Epithelial cell of prostate (primary cell): ENCODE measurements around the gene DHPS.
"Not testable (repeated sequence)": the region's sequence is repeated elsewhere in the genome, so short reads cannot be mapped to it uniquely, and the experiment has no call there.

ENCODE experiments used
- DNase-seq: peaks from one replicate; pipeline ENCODE4 v3.0.0-alpha.2; 2011; ENCODE audit warnings: low read depth, low spot score
- H3K27ac ChIP-seq: fragments of 450-650 bp; 2 replicates; pipeline ENCODE4 v1.5.1; 2017; ENCODE audit warnings: mild to moderate bottlenecking

DHPS gene

DNA sequence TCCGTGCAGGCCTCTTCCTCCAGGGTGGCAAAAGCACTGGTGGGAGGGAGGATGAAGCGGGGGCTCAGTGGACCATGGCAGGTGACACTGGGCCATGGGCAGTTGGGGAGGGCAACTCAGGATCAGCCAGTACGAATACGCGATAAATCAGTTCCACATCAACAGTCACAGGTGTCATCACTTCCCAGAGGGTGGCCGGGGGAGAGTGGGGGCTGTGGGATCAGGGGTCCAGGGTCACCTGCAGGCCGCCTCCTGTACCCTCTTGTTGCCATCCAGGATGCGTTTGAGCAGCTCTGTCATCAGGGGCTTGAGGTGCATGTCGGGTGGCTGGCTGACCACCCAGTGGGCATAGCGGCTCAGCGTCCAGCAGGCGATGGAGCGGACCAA, 24.6 kb upstream of the DHPS start:
- DNase-seq = no peak
- H3K27ac ChIP-seq = no peak overlapping the region

DNA sequence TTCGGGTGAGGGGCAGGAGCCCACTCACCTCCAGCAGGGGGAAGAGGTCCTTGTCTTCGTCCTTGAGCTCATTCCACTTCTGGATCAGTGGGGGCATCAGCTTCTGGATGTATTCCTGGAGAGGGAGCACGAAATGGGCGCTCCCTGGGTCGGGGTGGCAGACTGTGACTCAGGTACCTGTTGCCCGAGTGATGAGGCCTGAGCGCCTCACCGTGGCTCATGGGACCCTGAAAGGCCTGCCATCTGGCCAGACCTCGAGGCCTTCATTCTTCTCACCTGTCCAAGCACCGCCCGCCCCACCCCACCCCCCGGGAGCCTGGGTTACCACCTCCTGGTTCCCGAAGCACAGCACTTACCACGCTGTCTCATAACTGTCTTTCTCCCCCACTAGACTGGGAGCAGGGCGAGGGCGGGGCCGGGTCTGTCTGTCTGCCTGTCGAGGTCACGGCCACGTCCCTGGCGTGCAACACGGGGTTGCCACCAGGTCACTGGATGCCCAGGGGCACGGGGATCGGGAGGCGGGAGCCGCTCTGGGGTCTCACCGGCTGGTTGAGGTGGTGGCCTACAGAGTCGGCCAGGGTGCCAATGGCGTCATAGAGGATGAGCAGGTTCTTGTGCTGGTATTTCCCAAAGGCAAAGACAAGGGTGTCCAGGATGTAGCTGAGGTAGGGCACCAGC, 24.1 kb upstream of the DHPS start:
- DNase-seq = no peak
- H3K27ac ChIP-seq = no peak overlapping the region

DNA sequence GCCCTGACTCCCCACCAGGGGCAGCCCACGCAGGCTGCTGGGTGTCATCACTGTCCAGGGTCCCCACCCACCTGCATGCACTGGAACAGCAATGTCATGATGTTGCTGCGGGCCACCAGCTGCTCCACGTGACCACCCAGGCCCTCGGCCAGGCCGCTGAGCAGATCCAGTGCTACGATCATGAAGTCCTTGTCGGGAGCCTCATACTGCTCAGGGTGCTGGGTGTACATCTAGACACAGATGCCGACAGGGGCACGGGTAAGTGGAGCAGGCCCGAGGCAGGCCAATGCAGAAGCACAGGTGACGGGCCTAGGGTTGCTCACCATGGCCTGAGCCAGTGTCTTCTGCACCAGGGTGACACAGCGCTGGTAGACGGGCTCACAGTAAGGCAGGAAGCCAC, 23.5 kb upstream of the DHPS start:
- H3K27ac ChIP-seq = no peak overlapping the region
- no peak for DNase-seq

DNA sequence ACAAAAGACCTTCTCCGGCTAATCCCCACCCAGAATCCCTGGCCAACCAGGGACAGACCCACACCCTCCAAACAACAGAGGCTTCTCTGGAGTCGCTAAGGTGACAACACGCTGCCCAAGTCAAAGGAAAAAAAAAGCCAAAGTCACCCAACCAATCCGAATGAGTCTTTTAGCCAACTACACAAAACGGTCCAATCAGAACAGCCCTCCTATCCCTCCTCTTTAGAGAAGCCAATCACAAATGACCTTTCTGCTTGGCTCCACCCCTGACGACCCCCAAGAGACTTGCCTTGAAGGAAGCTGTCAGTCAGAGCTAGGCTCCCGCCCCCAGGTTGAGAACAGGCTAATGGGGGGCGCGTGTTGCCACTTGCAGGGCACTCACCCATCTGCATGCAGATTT, 21.4 kb upstream of the DHPS start:
- no peak for DNase-seq
- no peak overlapping the region for H3K27ac ChIP-seq

DNA sequence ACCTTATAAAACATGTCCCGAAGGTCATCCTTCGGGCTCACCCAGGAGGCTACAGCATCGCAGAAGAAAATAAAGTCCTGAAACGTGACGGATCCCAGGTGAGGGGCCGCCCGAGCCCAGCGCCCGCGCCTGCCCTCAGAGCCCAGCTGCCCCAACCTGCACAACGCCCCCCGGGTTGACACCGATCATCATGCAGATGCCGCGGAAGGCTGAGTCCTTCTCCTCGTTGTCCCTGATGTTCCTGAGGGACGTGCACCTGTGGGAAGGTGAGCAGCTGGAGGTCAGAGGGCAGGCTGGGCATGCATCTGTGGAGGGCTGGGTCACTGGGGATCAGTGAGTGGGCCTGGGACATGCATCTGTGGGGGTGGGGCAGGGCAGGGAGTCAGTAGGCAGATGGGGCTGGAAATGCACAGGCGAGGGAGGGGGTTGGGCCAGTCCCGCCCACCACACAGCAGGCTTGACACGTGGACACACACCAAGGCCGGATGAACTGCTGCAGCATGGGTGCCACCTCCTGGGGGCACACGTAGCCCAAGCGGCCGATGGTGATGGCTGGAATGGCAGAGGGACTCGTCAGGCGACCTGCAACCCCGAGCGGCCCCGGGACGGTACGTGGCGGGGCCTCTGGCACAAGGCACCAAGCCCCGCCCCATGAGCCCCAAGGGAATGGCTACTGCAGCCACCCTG, 20.1 kb upstream of the DHPS start:
- no peak for DNase-seq
- H3K27ac ChIP-seq = no peak overlapping the region

DNA sequence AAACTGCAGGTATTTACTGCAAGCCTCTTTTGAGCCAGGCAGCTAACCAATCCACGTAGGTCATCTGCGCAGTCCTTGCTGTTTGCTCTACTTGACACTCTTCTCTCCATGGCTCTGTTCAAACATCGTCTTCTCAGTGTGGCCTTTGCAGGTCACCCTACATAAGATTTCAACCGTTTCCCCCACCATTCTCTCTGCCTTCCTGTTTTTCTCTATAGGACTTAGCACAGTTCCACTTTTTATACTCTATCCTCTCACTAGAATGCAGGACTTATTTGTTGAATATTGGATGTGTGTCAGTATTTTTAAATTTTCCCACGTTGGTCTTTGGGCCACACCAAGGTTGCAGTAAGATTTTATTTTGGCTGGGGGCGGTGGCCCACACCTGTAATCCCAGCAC, 16.5 kb upstream of the DHPS start:
- DNase-seq = no peak
- H3K27ac ChIP-seq = no peak overlapping the region

DNA sequence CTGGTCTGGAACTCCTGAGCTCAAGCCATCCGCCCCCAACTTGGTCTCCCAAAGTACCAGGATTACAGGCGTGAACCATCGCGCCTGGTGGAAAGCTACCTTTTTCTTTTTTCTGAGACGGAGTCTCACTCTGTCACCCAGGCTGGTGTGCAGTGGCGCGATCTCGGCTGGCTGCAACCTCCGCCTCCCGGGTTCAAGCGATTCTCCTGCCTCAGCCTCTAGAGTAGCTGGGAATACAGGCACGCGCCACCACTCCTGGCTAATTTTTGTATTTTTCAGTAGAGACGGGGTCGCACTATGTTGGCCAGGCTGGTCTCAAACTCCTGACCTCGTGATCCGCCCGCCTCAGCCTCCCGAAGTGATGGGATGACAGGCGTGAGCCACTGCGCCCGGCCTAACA, 15.7 kb upstream of the DHPS start:
- not testable (repeated sequence) for DNase-seq, H3K27ac ChIP-seq

DNA sequence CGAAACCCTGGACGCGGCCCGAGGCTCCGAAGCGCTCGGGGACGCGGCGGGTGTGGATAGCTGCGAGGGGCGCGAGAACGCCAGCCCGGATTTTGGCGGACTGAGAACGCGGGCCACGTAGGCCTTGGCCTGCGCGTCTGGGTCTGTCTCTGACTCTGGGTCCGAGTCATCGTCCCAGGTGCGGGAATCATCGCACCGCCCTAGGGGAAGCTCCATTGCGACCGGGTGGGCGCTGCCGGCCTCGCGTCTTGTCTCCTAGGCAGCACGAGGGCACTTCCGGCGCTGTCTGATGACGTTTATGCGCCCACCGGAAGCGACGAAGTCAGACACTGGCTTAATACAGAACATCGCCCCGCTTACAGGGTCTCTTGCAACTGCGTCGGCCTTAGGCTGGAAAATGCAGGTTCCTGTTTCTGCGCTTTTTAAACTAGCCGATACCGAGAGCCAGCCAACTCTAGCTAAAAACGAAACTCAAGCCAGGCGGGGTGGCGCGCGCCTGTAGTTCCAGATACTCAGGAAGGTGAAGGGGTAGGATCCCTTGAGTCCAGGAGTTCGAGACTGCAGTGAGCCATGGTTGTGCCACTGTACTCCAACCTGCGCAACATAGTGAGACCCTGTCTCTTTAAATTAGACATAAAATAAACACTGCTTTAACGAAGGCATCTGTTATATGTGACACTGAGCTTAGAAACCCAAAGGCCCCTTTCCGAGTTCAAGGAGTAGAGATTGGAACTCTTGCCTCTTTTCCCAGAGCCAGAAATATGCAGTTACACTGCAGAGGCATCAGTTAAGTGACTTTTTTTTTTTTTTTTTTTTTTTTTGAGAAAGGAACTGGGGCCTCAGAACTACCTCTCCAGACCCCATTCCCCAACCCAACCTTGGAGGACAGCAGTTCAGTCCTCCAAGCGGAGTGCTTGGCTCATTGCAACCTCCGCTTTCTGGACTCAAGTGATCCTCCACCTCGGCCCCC, 15.0 kb upstream of the DHPS start, which contains the start of gene FBXW9:
Gene FBXW9 (minus strand): TSS at position 266 of the 970 bp plus-strand sequence. CDS start 50 bp downstream, at position 216.
- DNase-seq = peak; percentile 69
- peak within 1 kb of the TSS; percentile 46 for H3K27ac ChIP-seq

DNA sequence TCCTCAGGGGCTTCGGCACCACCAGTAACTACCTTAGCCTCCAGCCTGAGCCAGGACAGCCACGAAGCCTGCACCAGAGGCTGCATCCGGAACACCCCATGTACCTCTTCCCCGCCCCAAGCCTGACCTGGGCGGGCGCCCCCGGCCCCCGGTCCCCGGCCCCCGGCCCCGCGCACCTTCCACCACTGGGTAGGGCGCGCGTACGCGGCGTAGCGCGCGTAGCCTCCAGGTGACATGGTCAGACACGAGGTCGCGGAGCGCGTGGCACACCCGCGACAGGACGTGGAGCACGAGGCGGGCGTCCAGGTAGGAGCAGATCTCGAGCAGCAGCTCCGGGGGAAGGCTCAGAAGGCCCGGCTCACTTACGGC, 14.3 kb upstream of the DHPS start:
- DNase-seq = no peak
- H3K27ac ChIP-seq = no peak overlapping the region

DNA sequence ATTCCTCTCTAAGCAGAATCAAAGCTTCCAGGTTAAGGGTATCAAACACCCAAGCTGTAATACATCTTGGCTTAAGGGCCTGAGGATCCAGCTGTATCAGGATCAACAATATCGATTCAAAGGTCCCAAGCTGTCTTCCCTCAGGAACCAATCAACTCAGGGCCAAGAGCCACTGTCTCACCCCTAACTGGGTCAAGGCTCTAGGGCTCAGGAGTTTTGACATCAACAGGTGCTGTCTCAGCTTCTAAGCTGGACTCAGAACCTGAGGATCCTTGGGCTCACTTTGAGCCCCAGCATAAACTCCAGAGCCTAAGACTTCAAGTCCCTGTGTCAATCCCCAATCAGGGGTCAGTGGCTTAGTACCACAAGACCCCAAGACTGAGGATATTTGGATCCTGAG, 13.8 kb upstream of the DHPS start:
- DNase-seq = no peak
- H3K27ac ChIP-seq = no peak overlapping the region

DNA sequence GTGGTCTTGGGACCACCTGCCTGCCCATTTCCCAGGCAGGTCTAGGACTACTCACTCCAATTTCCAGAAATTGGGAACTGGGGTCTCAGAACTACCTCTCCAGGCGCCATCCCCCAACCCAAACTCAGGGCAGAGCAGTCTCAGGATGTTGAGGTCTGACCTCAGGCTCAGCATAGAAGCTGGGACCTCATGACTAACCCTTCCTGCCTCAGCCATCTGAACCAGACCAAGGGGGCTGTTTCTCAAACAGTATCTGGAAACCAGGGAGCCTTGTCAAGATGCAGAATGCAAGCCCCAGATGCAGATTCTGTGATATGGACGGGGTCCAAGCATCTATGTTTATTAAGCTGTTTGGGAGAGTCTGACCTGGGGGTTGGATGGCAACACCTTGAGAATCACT, 13.4 kb upstream of the DHPS start:
- H3K27ac ChIP-seq = no peak overlapping the region
- DNase-seq = no peak

DNA sequence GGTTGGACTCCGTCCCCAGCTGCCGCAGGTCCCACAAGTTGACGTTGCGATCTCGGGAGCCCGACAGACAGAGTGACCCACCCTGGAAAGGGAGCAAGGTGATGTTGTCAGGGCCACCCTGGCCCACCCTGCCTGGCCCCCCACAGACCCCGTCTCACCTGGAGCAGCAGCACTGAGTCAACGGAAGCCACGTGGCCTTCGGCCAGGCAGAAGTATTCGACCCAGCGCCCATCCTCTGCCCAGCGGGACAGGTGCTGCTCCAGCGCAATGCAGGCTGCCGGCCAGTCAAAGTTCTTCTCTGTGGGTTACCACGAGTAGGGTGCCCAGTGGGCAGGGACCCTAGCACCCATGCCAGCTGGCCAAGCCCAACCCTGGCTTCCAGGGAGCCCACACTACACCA, 13.0 kb upstream of the DHPS start:
- H3K27ac ChIP-seq = no peak overlapping the region
- no peak for DNase-seq

DNA sequence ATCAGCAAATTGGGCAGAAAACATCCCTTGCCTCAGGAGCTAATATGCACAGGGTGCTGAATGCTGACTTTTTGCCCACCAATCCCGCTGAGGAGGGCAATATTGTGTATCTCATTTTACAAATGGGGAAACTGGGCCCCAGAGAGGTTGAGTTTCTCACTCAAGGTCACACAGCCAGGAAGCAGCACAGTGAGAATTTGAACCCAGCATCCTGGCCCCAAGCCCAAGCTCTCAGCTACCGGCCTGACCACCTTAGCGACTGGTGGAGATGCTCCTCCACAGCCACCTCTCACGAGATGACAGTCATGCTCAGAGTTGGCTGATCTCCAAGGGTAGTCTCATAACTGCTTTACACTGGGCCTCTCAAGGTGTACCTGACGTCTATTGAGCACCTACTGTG, 11.3 kb upstream of the DHPS start:
- H3K27ac ChIP-seq = no peak overlapping the region
- DNase-seq = no peak

DNA sequence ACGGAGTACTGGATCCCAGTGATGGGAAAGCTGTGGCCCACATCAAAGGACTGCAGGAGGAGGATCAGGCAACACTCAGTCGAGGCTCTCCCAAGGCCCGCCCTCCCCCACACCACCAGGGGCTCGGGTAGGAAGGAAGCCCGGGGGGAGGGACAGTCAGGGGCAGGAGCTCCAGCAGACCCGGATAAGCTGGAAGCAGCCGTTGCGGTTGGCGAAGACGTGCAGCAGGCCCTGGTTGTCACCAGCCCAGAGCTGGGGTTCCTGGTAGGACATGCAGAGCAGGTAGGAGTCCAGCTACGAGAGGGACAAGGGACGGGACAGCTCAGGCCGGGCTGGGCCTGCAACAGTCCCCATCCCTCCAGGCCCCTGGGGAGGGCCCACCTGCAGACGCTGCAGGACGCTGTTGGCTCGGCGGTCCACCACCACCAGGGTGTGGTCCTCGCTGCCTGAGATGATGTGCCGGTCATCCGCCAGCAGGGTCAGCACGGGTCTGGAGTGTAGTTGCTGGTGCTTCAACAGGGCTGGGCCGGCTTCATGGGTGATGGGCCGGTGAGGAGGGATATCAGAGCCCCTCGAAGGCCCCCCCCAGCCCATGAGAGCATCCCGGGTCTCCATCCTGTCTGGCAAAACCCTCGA, 8.0 kb upstream of the DHPS start:
- DNase-seq = no peak
- no peak overlapping the region for H3K27ac ChIP-seq

DNA sequence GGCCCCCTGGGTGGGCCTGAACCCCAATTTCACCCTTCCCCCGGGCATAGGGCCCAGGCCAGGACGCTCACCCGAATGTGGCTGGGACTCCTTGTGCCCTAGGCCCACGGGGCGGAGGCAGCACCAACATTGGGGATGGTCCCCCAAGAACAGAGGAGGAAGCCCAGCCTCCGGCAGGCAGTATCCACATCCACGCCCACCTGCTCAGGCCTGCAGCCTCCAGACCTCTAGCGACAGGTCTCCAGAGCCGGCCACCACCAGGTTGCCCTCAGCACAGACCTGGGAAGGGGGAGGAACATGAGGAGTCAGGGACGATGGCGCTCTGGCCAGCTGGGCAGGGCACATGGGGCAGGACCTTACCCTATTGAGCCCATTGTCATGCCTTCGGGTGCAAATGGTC, 7.3 kb upstream of the DHPS start:
- no peak for DNase-seq
- no peak overlapping the region for H3K27ac ChIP-seq

DNA sequence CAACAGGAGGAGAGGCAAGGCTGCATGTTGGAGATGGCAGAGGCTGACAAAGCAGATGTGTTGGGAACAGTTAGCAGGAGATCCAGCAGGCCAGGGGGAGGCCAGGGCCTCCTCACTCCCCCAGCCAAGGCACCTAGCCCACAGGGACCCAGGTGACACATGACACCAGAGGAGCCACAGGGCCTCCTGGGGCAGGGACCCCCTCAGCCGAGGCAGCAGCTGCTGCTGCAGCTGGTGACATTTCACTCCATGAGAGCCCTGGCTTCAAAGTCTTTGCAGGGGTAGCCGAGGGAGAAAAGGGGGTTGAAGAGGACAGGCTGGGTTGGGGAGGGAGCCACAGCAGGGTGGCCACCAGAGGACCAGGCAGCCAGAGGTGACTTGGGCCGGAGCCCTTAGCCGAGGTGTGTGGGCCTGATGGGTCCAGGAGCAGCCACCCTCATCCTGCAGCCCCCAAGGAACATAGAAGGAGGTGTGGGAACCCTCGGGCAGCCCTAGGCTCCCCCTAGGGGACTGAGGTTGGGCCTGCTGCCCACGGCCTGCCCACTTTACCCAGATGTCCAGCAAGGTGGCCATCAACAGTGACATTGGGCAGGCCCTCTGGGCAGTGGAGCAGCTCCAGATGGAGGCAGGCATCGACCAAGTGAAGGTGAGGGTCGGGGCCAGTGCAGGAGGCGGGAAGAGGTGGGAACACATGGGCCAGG, 6.0 kb upstream of the DHPS start, which contains the start of gene GNG14:
Gene GNG14 (plus strand): TSS at position 503 of the 701 bp plus-strand sequence. CDS start 51 bp downstream, at position 554.
- H3K27ac ChIP-seq = no peak within 1 kb of the TSS
- DNase-seq = no peak

DNA sequence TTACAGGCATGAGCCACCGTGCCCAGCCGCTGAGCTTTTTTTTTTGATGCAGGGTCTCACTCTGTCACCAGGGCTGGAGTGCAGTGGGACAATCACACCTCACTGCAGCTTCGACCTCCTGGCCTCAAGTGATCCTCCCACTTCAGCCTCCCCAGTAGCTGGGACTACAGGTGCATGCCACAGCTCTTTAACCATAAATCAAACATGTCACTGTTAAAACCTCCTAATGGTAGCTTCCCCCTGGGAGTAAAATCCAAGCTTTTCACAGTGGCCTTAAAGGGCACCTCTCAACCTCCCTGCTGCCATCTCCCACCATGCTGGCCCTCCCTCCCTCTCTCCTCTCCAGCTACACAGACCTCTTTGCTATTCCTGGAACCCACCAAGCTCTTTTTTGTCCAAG, 4.2 kb upstream of the DHPS start:
- no peak overlapping the region for H3K27ac ChIP-seq
- DNase-seq = no peak

DNA sequence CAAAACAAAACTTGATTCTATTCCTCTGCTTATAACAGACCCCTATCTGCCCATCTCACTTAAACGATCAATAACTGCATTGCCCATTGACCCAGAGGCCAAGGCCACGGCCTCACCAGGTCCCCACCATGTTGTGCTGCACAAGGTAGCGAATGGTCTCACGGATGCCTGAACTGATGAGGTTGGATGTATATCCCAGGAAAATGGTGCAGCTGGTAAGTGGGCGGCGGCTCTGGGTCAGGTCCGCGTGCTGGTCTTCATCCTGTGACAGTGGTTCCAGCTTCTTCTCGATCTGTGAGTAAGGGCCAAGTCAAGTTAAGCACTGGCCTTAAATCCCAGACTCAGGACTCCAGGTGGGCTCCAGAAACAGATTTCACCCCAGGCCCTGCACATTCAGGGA, 1.6 kb downstream of the DHPS start:
- no peak overlapping the region for H3K27ac ChIP-seq
- no peak for DNase-seq

DNA sequence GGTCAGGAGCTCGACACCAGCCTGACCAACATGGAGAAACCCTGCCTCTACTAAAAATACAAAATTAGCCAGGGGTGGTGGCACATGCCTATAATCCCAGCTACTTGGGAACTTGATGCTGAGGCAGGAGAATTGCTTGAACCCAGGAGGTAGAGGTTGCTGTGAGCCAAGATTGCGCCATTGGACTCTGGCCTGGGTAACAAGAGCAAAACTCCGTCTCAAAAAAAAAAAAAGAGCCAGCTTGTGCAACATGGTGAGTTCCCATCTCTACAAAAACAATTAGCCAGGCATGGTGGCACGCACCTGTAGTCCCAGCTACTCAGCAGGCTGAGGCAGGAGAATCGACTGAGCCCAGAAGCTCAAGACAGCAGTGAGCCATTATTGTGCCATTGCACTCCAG, 3.6 kb downstream of the DHPS start:
- DNase-seq, H3K27ac ChIP-seq: not testable (repeated sequence)

DNA sequence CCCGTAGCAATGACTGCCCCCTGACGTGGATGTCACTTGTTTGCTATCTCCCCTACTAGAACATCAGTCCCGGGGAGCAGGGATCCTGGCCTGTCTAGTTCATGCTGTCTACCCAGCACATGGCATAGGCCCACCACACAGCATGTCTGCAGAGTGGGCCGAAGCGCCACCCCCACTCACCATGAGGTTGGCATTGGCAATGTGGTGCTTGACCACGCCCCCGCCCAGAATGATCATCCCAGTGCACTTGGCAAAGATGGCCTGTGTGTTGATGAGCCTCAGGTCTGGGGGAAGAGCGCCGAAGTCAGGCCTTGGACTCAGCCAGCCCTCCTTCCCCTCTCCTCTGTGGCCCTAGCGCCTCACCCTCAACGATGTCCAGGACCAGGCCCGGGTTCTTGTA, 4.8 kb downstream of the DHPS start:
- DNase-seq = no peak
- no peak overlapping the region for H3K27ac ChIP-seq
